ENCODE measurements around the gene TM4SF18. TPM values are rescaled to one million over a fixed set of nuclear protein-coding genes. Genes with fewer than 3 reads are reported as not detected.

TM4SF18 gene
- total RNA-seq, 1 experiment from 2014 or later = 0.34 TPM

DNA sequence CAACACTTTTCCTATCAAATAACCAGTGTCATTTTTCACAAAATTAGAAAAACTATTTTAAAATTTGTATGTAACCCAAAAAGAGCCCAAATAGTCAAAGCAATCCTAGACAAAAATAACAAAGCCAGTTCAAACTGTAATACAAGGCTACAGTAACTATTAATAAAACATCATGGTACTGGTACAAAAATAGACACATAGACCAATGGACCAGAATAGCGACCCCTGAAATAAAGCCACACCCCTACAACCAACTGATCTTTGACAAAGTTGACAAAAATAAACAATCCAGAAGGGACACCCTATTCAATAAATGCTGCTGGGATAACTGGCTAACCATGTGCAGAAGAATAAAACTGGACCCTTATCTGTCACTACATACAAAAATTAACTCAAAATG, 19.9 kb downstream of the TM4SF18 start:
- intact Hi-C loops (cut with micrococcal nuclease) = no loop called here
- no peak for ATAC-seq
- BruUV-seq (replicated peaks) = no TSS peak
- Histone ChIP-seq H3K9ac (ENCODE audit: low read length) (no peak overlapping the region), H3K4me1 (ENCODE audit: control insufficient read depth in 1 of 2, insufficient read depth in 2 of 2, low read length in 2 of 2) (peaks cover 0 to 26% of the 10 kb centered on the region in 2 experiments; a peak in 2 of 4 replicates), H3K4me3 (replicated peaks in 1 of 2; ENCODE audit: low read depth in 1 of 2, low read length in 2 of 2) (no peak overlapping the region), H3K36me3 (ENCODE audit: control insufficient read depth in 1 of 2, insufficient read depth in 2 of 2, low read length in 2 of 2) (no peaks in the 10 kb centered on the region), H3K9me3 (ENCODE audit: control insufficient read depth in 1 of 2, insufficient read depth in 1 of 2, low read depth in 1 of 2, low read length in 2 of 2) (no peaks in the 10 kb centered on the region), H3K9me2 (ENCODE audit: insufficient read depth) (no peaks in the 10 kb centered on the region), H3K79me2 (ENCODE audit: insufficient read depth, low read length) (no peaks in the 10 kb centered on the region), H2AFZ (ENCODE audit: low read depth, low read length, poor library complexity, severe bottlenecking) (no peak overlapping the region), H4K20me1 (ENCODE audit: insufficient read depth) (no peaks in the 10 kb centered on the region), H3K27me3 (ENCODE audit: insufficient read depth, low read length) (no peaks in the 10 kb centered on the region), H3K27ac (ENCODE audit: low read depth, low read length) (no peak overlapping the region), H3K4me2 (ENCODE audit: low read length) (no peak overlapping the region)
- RAD21 ChIA-PET (ENCODE audit: low non-redundant PET in 1 of 2, low total read pairs in 2 of 2, uncharacterized antibody in 2 of 2, unreplicated experiment in 2 of 2) = no interaction called here
- POLR2A ChIA-PET = no interaction called here
- CTCF ChIA-PET = no interaction called here
- no peak for DNase-seq (ENCODE audit: low read depth, low spot score)
- TF ChIP-seq TCF7L2 (IDR thresholded peaks at IDR 0.05; ENCODE audit: borderline replicate concordance, extremely low read depth, insufficient read depth, insufficient read length) = no peak
- TF ChIP-seq RAD21 (IDR thresholded peaks at IDR 0.05; ENCODE audit: low read depth) = no peak
- no peak for TF ChIP-seq SIN3A (IDR thresholded peaks at IDR 0.05; ENCODE audit: low read depth)
- TF ChIP-seq SP1 (IDR thresholded peaks at IDR 0.05; ENCODE audit: low read depth) = no peak
- TF ChIP-seq ZFX (IDR thresholded peaks at IDR 0.05) = no peak
- TF ChIP-seq ZNF274 (IDR thresholded peaks at IDR 0.05; ENCODE audit: low read depth, low read length) = no peak
- TF ChIP-seq YY1 (IDR thresholded peaks at IDR 0.05; ENCODE audit: extremely low read depth, insufficient replicate concordance, low read depth, low read length) = no peak
- no peak for TF ChIP-seq CBX3 (IDR thresholded peaks at IDR 0.05; ENCODE audit: low read depth)
- TF ChIP-seq, protein P1, sequence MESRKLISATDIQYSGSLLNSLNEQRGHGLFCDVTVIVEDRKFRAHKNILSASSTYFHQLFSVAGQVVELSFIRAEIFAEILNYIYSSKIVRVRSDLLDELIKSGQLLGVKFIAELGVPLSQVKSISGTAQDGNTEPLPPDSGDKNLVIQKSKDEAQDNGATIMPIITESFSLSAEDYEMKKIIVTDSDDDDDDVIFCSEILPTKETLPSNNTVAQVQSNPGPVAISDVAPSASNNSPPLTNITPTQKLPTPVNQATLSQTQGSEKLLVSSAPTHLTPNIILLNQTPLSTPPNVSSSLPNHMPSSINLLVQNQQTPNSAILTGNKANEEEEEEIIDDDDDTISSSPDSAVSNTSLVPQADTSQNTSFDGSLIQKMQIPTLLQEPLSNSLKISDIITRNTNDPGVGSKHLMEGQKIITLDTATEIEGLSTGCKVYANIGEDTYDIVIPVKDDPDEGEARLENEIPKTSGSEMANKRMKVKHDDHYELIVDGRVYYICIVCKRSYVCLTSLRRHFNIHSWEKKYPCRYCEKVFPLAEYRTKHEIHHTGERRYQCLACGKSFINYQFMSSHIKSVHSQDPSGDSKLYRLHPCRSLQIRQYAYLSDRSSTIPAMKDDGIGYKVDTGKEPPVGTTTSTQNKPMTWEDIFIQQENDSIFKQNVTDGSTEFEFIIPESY (IDR thresholded peaks at IDR 0.05; ENCODE audit: extremely low read depth, insufficient replicate concordance, low read length) = no peak
- TF ChIP-seq, protein P2, sequence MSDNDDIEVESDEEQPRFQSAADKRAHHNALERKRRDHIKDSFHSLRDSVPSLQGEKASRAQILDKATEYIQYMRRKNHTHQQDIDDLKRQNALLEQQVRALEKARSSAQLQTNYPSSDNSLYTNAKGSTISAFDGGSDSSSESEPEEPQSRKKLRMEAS (IDR thresholded peaks at IDR 0.05) = no peak
- no peak for TF ChIP-seq POLR2AphosphoS5 (IDR thresholded peaks at IDR 0.05; ENCODE audit: low read depth, low read length)
- TF ChIP-seq, protein P3, sequence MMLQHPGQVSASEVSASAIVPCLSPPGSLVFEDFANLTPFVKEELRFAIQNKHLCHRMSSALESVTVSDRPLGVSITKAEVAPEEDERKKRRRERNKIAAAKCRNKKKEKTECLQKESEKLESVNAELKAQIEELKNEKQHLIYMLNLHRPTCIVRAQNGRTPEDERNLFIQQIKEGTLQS (IDR thresholded peaks at IDR 0.05) = no peak
- no peak for TF ChIP-seq EGR1 (IDR thresholded peaks at IDR 0.05; ENCODE audit: low read depth)
- no peak for TF ChIP-seq FOSL1 (IDR thresholded peaks at IDR 0.05; ENCODE audit: low read depth)
- TF ChIP-seq EZH2 (IDR thresholded peaks at IDR 0.05) = no peak
- no peak for TF ChIP-seq ELF1 (IDR thresholded peaks at IDR 0.05; ENCODE audit: borderline replicate concordance, low read depth)
- TF ChIP-seq CEBPB (IDR thresholded peaks at IDR 0.05; ENCODE audit: low read depth) = no peak
- no peak for TF ChIP-seq POLR2A (IDR thresholded peaks at IDR 0.05; ENCODE audit: borderline replicate concordance, extremely low read depth, insufficient read depth, insufficient read length)

Data from HCT116 (cell line).